Measurements from ENCODE around the gene KCNK3. TPM values are rescaled to one million over a fixed set of nuclear protein-coding genes. Genes with fewer than 3 reads are reported as not detected.

Gene KCNK3
- total RNA-seq, 2 donors from 2014 or later: 11.1 to 14.5 TPM

- intact Hi-C loops (cut with DNase I): no loop called here
- no peak overlapping the region for H3K4me3 ChIP-seq
- 88% methylated on average over 9 of the region's 9 CpGs for WGBS
- no peak for TF ChIP-seq POLR2A (IDR thresholded peaks at IDR 0.05)
- TF ChIP-seq CTCF (IDR thresholded peaks at IDR 0.05): no peak
- no peak for TF ChIP-seq POLR2AphosphoS5 (IDR thresholded peaks at IDR 0.05)
- H3K4me1 ChIP-seq (replicated peaks): no peaks in the 10 kb centered on the region
- DNase-seq (ENCODE audit: low spot score): no peak
- H3K27me3 ChIP-seq (replicated peaks; ENCODE audit: insufficient read depth): no peaks in the 10 kb centered on the region
- no peaks in the 10 kb centered on the region for H3K36me3 ChIP-seq
- H3K9me3 ChIP-seq: no peaks in the 10 kb centered on the region
- H3K27ac ChIP-seq: no peak overlapping the region
Observed at GRCh38 chr2:26672818-26673393, 19.6 kb upstream of the KCNK3 start.

- Histone ChIP-seq H3K4me1 (replicated peaks) (no peaks in the 10 kb centered on the region), H3K9me3 (no peaks in the 10 kb centered on the region), H3K27ac (no peak overlapping the region), H3K4me3 (no peak overlapping the region), H3K27me3 (replicated peaks; ENCODE audit: insufficient read depth) (no peaks in the 10 kb centered on the region), H3K36me3 (no peaks in the 10 kb centered on the region)
- DNase-seq (ENCODE audit: low spot score): no peak
- WGBS: 90% methylated on average over 12 of the region's 14 CpGs
- intact Hi-C loops (cut with DNase I): no loop called here
- TF ChIP-seq CTCF (IDR thresholded peaks at IDR 0.05) (no peak), POLR2A (IDR thresholded peaks at IDR 0.05) (no peak), POLR2AphosphoS5 (IDR thresholded peaks at IDR 0.05) (no peak)
Observed at GRCh38 chr2:26674002-26674751, 18.3 kb upstream of the KCNK3 start.

GRCh38 chr2:26674771-26675170 is 17.8 kb upstream of the KCNK3 start:
- intact Hi-C loops (cut with DNase I): no loop called here
- H3K27ac ChIP-seq: no peak overlapping the region
- H3K36me3 ChIP-seq: no peaks in the 10 kb centered on the region
- 66% methylated on average over 13 of the region's 13 CpGs for WGBS
- no peak overlapping the region for H3K4me3 ChIP-seq
- no peak for TF ChIP-seq POLR2A (IDR thresholded peaks at IDR 0.05)
- no peak for TF ChIP-seq POLR2AphosphoS5 (IDR thresholded peaks at IDR 0.05)
- no peak for TF ChIP-seq CTCF (IDR thresholded peaks at IDR 0.05)
- H3K9me3 ChIP-seq: no peaks in the 10 kb centered on the region
- H3K4me1 ChIP-seq (replicated peaks): no peaks in the 10 kb centered on the region
- no peaks in the 10 kb centered on the region for H3K27me3 ChIP-seq (replicated peaks; ENCODE audit: insufficient read depth)
- DNase-seq (ENCODE audit: low spot score): no peak

- Histone ChIP-seq H3K27ac (no peak overlapping the region), H3K36me3 (no peaks in the 10 kb centered on the region), H3K4me3 (no peak overlapping the region), H3K27me3 (replicated peaks; ENCODE audit: insufficient read depth) (no peaks in the 10 kb centered on the region), H3K4me1 (replicated peaks) (no peaks in the 10 kb centered on the region), H3K9me3 (no peaks in the 10 kb centered on the region)
- no peak for DNase-seq (ENCODE audit: low spot score)
- WGBS: 97% methylated on average over 6 of the region's 6 CpGs
- intact Hi-C loops (cut with DNase I): no loop called here
- TF ChIP-seq CTCF (IDR thresholded peaks at IDR 0.05) (no peak), POLR2AphosphoS5 (IDR thresholded peaks at IDR 0.05) (no peak), POLR2A (IDR thresholded peaks at IDR 0.05) (no peak)
Observed at GRCh38 chr2:26675651-26676255, 16.8 kb upstream of the KCNK3 start.
